Measurements from ENCODE around the gene PPP1R13B.
"Not testable (repeated sequence)": the region's sequence is repeated elsewhere in the genome, so short reads cannot be mapped to it uniquely, and the experiment has no call there.

DNA sequence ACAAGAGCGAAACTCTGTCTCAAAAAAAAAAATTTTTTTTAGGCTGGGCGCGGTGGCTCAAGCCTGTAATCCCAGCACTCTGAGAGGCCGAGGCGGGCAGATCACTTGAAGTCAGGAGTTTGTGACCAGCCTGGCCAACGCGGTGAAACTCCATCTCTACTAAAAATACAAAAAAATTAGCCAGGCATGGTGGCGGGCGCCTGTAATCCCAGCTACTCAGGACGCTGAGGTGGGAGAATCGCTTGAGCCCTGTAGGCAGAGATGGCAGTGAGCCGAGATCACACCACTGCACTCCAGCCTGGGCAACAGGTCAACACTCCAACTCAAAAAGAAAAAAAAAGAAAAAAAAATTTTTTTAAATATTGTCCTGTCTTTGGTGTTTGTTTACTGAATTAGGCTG, 6.1 kb downstream of the PPP1R13B start:
- TF ChIP-seq, protein P1, sequence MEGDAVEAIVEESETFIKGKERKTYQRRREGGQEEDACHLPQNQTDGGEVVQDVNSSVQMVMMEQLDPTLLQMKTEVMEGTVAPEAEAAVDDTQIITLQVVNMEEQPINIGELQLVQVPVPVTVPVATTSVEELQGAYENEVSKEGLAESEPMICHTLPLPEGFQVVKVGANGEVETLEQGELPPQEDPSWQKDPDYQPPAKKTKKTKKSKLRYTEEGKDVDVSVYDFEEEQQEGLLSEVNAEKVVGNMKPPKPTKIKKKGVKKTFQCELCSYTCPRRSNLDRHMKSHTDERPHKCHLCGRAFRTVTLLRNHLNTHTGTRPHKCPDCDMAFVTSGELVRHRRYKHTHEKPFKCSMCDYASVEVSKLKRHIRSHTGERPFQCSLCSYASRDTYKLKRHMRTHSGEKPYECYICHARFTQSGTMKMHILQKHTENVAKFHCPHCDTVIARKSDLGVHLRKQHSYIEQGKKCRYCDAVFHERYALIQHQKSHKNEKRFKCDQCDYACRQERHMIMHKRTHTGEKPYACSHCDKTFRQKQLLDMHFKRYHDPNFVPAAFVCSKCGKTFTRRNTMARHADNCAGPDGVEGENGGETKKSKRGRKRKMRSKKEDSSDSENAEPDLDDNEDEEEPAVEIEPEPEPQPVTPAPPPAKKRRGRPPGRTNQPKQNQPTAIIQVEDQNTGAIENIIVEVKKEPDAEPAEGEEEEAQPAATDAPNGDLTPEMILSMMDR (IDR thresholded peaks at IDR 0.05; ENCODE audit: low read length): not testable (repeated sequence)
- not testable (repeated sequence) for TF ChIP-seq EZH2 (IDR thresholded peaks at IDR 0.05; ENCODE audit: borderline replicate concordance, low read length)
